ENCODE measurements around the gene STXBP6. TPM values are rescaled to one million over a fixed set of nuclear protein-coding genes. Genes with fewer than 3 reads are reported as not detected.

Gene STXBP6
- total and polyA plus RNA-seq, 2 of the 13 experiments (the other 11 are each of a cell fraction or from before 2014, with no cell fraction given), result 35.3 to 42.8 TPM

DNA sequence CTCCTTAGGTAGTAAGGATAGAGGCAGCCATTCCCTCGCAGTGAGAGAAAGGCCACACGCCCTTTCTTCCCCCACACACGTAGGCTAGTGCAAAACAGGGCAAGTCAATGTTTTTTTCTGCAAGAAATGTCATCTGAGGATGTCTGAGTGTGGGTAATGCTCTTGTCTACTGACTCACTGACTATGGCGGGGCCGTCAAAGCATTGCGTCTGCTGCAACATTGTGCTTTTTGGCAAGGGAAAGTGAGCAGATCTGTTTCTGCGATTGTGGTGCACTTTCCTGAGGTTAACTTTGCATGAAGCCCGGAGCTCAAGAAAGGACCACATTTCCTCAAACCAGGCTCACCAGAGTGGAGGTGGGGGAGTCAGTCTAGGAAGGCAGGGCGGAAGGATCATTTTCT lies 234.4 kb downstream of the STXBP6 start (continued):
- TF ChIP-seq ATF5 (CRISPR knock-in tag; IDR thresholded peaks at IDR 0.05; ENCODE audit: low read depth) (no peak), GATAD2A (CRISPR knock-in tag; IDR thresholded peaks at IDR 0.05) (no peak), JARID2 (CRISPR knock-in tag; IDR thresholded peaks at IDR 0.05; ENCODE audit: insufficient replicate concordance) (peak; percentile 4), NFAT5 (CRISPR knock-in tag; IDR thresholded peaks at IDR 0.05) (peak; percentile 16; the same call in 1 of the 2 replicates), ZNF142 (CRISPR knock-in tag; IDR thresholded peaks at IDR 0.05) (0 out of 2 replicates have a peak, but pooled peaks have one; percentile 40), FOSL1 (CRISPR knock-in tag; IDR thresholded peaks at IDR 0.05; ENCODE audit: borderline replicate concordance) (peak; percentile 19; the same call in 1 of the 2 replicates), ZNF580 (CRISPR knock-in tag; IDR thresholded peaks at IDR 0.05; ENCODE audit: borderline replicate concordance, low read depth) (no peak), NCOA5 (CRISPR knock-in tag; IDR thresholded peaks at IDR 0.05) (peak; percentile 73; the same call in 1 of the 2 replicates), ZNF792 (CRISPR knock-in tag; IDR thresholded peaks at IDR 0.05) (peak; percentile 42; the same call in 1 of the 2 replicates), BRD4 (CRISPR knock-in tag; IDR thresholded peaks at IDR 0.05) (peak; percentile 60; the same call in 1 of the 2 replicates)
- TF ChIP-seq, protein P1, sequence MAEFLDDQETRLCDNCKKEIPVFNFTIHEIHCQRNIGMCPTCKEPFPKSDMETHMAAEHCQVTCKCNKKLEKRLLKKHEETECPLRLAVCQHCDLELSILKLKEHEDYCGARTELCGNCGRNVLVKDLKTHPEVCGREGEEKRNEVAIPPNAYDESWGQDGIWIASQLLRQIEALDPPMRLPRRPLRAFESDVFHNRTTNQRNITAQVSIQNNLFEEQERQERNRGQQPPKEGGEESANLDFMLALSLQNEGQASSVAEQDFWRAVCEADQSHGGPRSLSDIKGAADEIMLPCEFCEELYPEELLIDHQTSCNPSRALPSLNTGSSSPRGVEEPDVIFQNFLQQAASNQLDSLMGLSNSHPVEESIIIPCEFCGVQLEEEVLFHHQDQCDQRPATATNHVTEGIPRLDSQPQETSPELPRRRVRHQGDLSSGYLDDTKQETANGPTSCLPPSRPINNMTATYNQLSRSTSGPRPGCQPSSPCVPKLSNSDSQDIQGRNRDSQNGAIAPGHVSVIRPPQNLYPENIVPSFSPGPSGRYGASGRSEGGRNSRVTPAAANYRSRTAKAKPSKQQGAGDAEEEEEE (CRISPR knock-in tag; IDR thresholded peaks at IDR 0.05; ENCODE audit: borderline replicate concordance), result no peak
- TF ChIP-seq, protein P2, sequence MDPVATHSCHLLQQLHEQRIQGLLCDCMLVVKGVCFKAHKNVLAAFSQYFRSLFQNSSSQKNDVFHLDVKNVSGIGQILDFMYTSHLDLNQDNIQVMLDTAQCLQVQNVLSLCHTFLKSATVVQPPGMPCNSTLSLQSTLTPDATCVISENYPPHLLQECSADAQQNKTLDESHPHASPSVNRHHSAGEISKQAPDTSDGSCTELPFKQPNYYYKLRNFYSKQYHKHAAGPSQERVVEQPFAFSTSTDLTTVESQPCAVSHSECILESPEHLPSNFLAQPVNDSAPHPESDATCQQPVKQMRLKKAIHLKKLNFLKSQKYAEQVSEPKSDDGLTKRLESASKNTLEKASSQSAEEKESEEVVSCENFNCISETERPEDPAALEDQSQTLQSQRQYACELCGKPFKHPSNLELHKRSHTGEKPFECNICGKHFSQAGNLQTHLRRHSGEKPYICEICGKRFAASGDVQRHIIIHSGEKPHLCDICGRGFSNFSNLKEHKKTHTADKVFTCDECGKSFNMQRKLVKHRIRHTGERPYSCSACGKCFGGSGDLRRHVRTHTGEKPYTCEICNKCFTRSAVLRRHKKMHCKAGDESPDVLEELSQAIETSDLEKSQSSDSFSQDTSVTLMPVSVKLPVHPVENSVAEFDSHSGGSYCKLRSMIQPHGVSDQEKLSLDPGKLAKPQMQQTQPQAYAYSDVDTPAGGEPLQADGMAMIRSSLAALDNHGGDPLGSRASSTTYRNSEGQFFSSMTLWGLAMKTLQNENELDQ (CRISPR knock-in tag; IDR thresholded peaks at IDR 0.05; ENCODE audit: borderline replicate concordance), result peak; percentile 81; the same call in 1 of the 2 replicates

Measured in HepG2 (cell line).